H1 (cell line): ENCODE data around the gene YPEL2.
"Not testable (repeated sequence)": the region's sequence is repeated elsewhere in the genome, so short reads cannot be mapped to it uniquely, and the experiment has no call there.

Source experiments
- BRCA1 ChIP-seq: IDR thresholded peaks from 2 replicates; pipeline ENCODE4 v1.6.1; 2012; ENCODE audit warnings: low read depth, low read length, improper control_type of control experiment
- CTCF ChIP-seq, 3 experiments: IDR thresholded peaks; 1 replicate in 2 of 3; 2 replicates in 1 of 3; pipeline versions ENCODE4 v1.5.1 to v1.6.1; 2011; ENCODE audit warnings: low read length in 3 of 3, mild to moderate bottlenecking in 3 of 3, inconsistent platforms in 2 of 3, low read depth in 1 of 3, moderate library complexity in 1 of 3; ENCODE audit not compliant: insufficient read depth in 1 of 3; ENCODE audit errors: control extremely low read depth in 1 of 3
- EP300 ChIP-seq, 2 experiments: IDR thresholded peaks; 1 replicate in 1 of 2; 2 replicates in 1 of 2; pipeline ENCODE4 v1.6.1; 2011 to 2012; ENCODE audit warnings: low read depth in 2 of 2, low read length in 2 of 2, mild to moderate bottlenecking in 2 of 2, borderline replicate concordance in 1 of 2, inconsistent platforms in 1 of 2, moderate library complexity in 1 of 2
- EZH2 ChIP-seq: fragments of 200-600 bp; sonication (generic); IDR thresholded peaks from 2 replicates; pipeline ENCODE4 v1.7.1; 2012; ENCODE audit warnings: low read depth, mild to moderate bottlenecking, moderate library complexity, low read length, inconsistent platforms; ENCODE audit not compliant: severe bottlenecking
- GABPA ChIP-seq: IDR thresholded peaks from 2 replicates; pipeline ENCODE4 v1.6.1; 2011; ENCODE audit warnings: mild to moderate bottlenecking, low read length, moderate library complexity, borderline replicate concordance; ENCODE audit not compliant: insufficient read depth
- MAFK ChIP-seq: IDR thresholded peaks from 2 replicates; pipeline ENCODE4 v1.6.1; 2012; ENCODE audit warnings: low read depth, mild to moderate bottlenecking, improper control_type of control experiment, low read length
- NRF1 ChIP-seq: IDR thresholded peaks from 2 replicates; pipeline ENCODE4 v1.6.1; 2011; ENCODE audit warnings: mild to moderate bottlenecking, low read depth, low read length, improper control_type of control experiment
- POLR2A ChIP-seq, 2 experiments: IDR thresholded peaks; 1 replicate in 1 of 2; 2 replicates in 1 of 2; pipeline ENCODE4 v1.6.1; 2011; ENCODE audit warnings: low read depth in 2 of 2, low read length in 2 of 2, mild to moderate bottlenecking in 2 of 2; ENCODE audit errors: control extremely low read depth in 1 of 2
- RAD21 ChIP-seq, 2 experiments: IDR thresholded peaks in 1 of 2; conservative IDR thresholded peaks in 1 of 2; 2 replicates each; pipeline ENCODE4 v1.6.1; 2011; ENCODE audit warnings: low read depth in 2 of 2, low read length in 2 of 2, improper control_type of control experiment in 1 of 2, inconsistent platforms in 1 of 2, mild to moderate bottlenecking in 1 of 2, moderate library complexity in 1 of 2
- SIN3A ChIP-seq, 2 experiments: IDR thresholded peaks in 1 of 2; conservative IDR thresholded peaks in 1 of 2; 2 replicates each; pipeline ENCODE4 v1.6.1; 2011 to 2012; ENCODE audit warnings: low read length in 2 of 2, improper control_type of control experiment in 1 of 2, low read depth in 1 of 2, mild to moderate bottlenecking in 1 of 2

- TF ChIP-seq SIN3A (conservative IDR thresholded peaks at IDR 0.05 in 1 of 2, IDR thresholded peaks at IDR 0.05 in 1 of 2; ENCODE audit: low read depth in 1 of 2, low read length in 2 of 2); BRCA1; EZH2; MAFK; CTCF (IDR thresholded peaks at IDR 0.05; ENCODE audit: control extremely low read depth in 1 of 3, insufficient read depth in 1 of 3, low read depth in 1 of 3, low read length in 3 of 3); RAD21 (IDR thresholded peaks at IDR 0.05 in 1 of 2, conservative IDR thresholded peaks at IDR 0.05 in 1 of 2; ENCODE audit: low read depth in 2 of 2, low read length in 2 of 2); EP300 (IDR thresholded peaks at IDR 0.05; ENCODE audit: borderline replicate concordance in 1 of 2, low read depth in 2 of 2, low read length in 2 of 2); GABPA; NRF1; POLR2A (IDR thresholded peaks at IDR 0.05; ENCODE audit: control extremely low read depth in 1 of 2, low read depth in 2 of 2, low read length in 2 of 2): not testable (repeated sequence)
Observed at GRCh38 chr17:59393742-59394410, 62.4 kb downstream of the YPEL2 start.
